Caco-2 (cell line): Measurements from ENCODE around the gene LAMB3. TPM values are rescaled to one million over a fixed set of nuclear protein-coding genes. Genes with fewer than 3 reads are reported as not detected.
A peak's percentile ranks its signal among the peaks of the same experiment; 100 is the strongest.

Experiments used
- BruUV-seq: library from RNA; stranded (reverse); fragments of 400-500 nt; replicated peaks from 2 replicates; lab custom pipeline; 2021; lab: Mats Ljungman, UMichigan
- CTCF ChIA-PET: fragments of 300-600 bp; sonication (Branson Sonifier 250); formaldehyde crosslinking; loops from one replicate; lab custom pipeline; 2022; ENCODE audit warnings: antibody characterized with exemption; lab: Charles Lee
- POLR2A ChIA-PET: fragments of 300-600 bp; sonication (Branson Sonifier 250); formaldehyde crosslinking; loops from one replicate; lab custom pipeline; 2022; ENCODE audit warnings: antibody characterized with exemption; lab: Charles Lee
- DNase-seq, 2 experiments: peaks; one replicate each; pipeline versions ENCODE4 v3.0.0 to v3.0.0-alpha.2; 2020 to 2022
- H3K27me3 ChIP-seq: replicated peaks from 2 replicates; pipeline ENCODE4 v1.6.0; 2011; ENCODE audit warnings: low read length; ENCODE audit not compliant: control insufficient read depth, insufficient read depth
- H3K36me3 ChIP-seq: 2 replicates; pipeline ENCODE4 v1.5.1; 2011; ENCODE audit warnings: low read length; ENCODE audit not compliant: control insufficient read depth, insufficient read depth
- H3K4me1 ChIP-seq: fragments of 250-450 bp; sonication (Bioruptor Pico); 2 replicates; pipeline ENCODE4 v1.5.1; 2020; ENCODE audit warnings: mild to moderate bottlenecking
- H3K4me3 ChIP-seq: 2 replicates; pipeline ENCODE4 v1.5.1; 2011; ENCODE audit warnings: low read depth, mild to moderate bottlenecking, control low read depth, low read length
- H3K9me3 ChIP-seq: fragments of 250-450 bp; sonication (Bioruptor Pico); 2 replicates; pipeline ENCODE4 v1.5.1; 2020; ENCODE audit warnings: mild to moderate bottlenecking, moderate library complexity
- H3K27ac Mint-ChIP-seq: one replicate; pipeline ENCODE4 v1.8.0; 2022; ENCODE audit warnings: mixed read lengths; ENCODE audit not compliant: unreplicated experiment
- H3K27me3 Mint-ChIP-seq: one replicate; pipeline ENCODE4 v1.8.0; 2022; ENCODE audit warnings: mixed read lengths; ENCODE audit not compliant: insufficient read depth, unreplicated experiment
- H3K36me3 Mint-ChIP-seq: one replicate; pipeline ENCODE4 v1.8.0; 2022; ENCODE audit warnings: mild to moderate bottlenecking, mixed read lengths; ENCODE audit not compliant: insufficient read depth, unreplicated experiment
- H3K4me1 Mint-ChIP-seq: one replicate; pipeline ENCODE4 v1.8.0; 2022; ENCODE audit warnings: low read depth, mixed read lengths; ENCODE audit not compliant: unreplicated experiment
- H3K4me3 Mint-ChIP-seq: one replicate; pipeline ENCODE4 v1.8.0; 2022; ENCODE audit warnings: mild to moderate bottlenecking, moderate library complexity, mixed read lengths; ENCODE audit not compliant: unreplicated experiment
- H3K9me3 Mint-ChIP-seq: one replicate; pipeline ENCODE4 v1.8.0; 2022; ENCODE audit warnings: mixed read lengths; ENCODE audit not compliant: unreplicated experiment
- intact Hi-C: fragments of 100-400 bp; cut with micrococcal nuclease; formaldehyde crosslinking; loops from one replicate; pipeline ENCODE4 v1.10.0; 2022; ENCODE audit not compliant: unreplicated experiment
- total RNA-seq: library from RNA; stranded (reverse); gene quantifications from 2 replicates; pipeline ENCODE4 v1.2.3, GENCODE V29; 2022
- TF ChIP-seq, protein P1 (sequence below), 2 experiments: fragments of 200-600 bp in 1 of 2; IDR thresholded peaks; 1 replicate in 1 of 2; 2 replicates in 1 of 2; pipeline versions ENCODE4 v1.5.1 to v1.8.0; 2011 to 2022; ENCODE audit warnings: antibody characterized with exemption in 1 of 2, control low read depth in 1 of 2, inconsistent platforms in 1 of 2, low read depth in 1 of 2, low read length in 1 of 2, mild to moderate bottlenecking in 1 of 2, moderate library complexity in 1 of 2; ENCODE audit not compliant: insufficient read depth in 1 of 2, severe bottlenecking in 1 of 2, unreplicated experiment in 1 of 2

LAMB3 gene
- total RNA-seq, 1 experiment from 2014 or later, result 125 TPM

DNA sequence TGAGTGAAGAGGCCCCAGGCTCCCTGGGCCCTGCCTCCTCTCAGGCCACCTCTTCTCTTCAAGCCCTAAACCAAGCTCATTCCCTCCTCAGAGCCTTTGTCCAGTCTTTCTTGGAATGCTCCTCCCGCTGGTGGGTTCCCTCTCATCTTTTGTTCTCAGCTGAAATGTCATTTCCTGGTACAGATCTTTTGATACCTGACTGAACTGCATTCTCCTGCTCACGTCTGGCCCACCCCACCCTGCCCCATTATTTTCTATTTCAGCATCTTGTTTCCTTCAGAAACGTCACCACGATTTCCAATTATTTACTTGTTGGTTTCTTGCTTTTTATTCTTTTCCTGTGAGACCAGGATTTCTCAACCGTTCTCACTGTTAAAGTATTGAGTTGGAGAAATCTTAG is 16.4 kb downstream of the LAMB3 start:
- Mint-ChIP-seq H3K4me1 (no peaks in the 10 kb centered on the region), H3K27ac (peak overlapping the region; percentile 55), H3K27me3 (no peaks in the 10 kb centered on the region), H3K4me3 (no peak overlapping the region), H3K9me3 (no peaks in the 10 kb centered on the region), H3K36me3 (peaks cover 80% of the 10 kb centered on the region)
- ChIA-PET CTCF (interaction anchor here (1.6 kb wide), 1 partner anchor 17 kb away, joined by 4 read pairs; the partner anchor contains the start of gene LAMB3), POLR2A (no interaction called here)
- no peaks in the 10 kb centered on the region for H3K9me3 ChIP-seq
- DNase-seq, result no peak
- no TSS peak for BruUV-seq
- peaks cover 14% of the 10 kb centered on the region for H3K36me3 ChIP-seq
- H3K4me3 ChIP-seq, result no peak overlapping the region
- intact Hi-C loops, result no loop called here
- TF ChIP-seq, protein P1, sequence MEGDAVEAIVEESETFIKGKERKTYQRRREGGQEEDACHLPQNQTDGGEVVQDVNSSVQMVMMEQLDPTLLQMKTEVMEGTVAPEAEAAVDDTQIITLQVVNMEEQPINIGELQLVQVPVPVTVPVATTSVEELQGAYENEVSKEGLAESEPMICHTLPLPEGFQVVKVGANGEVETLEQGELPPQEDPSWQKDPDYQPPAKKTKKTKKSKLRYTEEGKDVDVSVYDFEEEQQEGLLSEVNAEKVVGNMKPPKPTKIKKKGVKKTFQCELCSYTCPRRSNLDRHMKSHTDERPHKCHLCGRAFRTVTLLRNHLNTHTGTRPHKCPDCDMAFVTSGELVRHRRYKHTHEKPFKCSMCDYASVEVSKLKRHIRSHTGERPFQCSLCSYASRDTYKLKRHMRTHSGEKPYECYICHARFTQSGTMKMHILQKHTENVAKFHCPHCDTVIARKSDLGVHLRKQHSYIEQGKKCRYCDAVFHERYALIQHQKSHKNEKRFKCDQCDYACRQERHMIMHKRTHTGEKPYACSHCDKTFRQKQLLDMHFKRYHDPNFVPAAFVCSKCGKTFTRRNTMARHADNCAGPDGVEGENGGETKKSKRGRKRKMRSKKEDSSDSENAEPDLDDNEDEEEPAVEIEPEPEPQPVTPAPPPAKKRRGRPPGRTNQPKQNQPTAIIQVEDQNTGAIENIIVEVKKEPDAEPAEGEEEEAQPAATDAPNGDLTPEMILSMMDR (IDR thresholded peaks at IDR 0.05; ENCODE audit: insufficient read depth in 1 of 2, low read depth in 1 of 2, low read length in 1 of 2, severe bottlenecking in 1 of 2, unreplicated experiment in 1 of 2), result no peak
- no peaks in the 10 kb centered on the region for H3K4me1 ChIP-seq
- H3K27me3 ChIP-seq, result no peaks in the 10 kb centered on the region

GRCh38 chr1:209634005-209634737 is 18.1 kb downstream of the LAMB3 start:
- Mint-ChIP-seq H3K27ac (no peak overlapping the region), H3K4me1 (no peaks in the 10 kb centered on the region), H3K4me3 (no peak overlapping the region), H3K9me3 (no peaks in the 10 kb centered on the region), H3K27me3 (no peaks in the 10 kb centered on the region), H3K36me3 (peaks cover 79% of the 10 kb centered on the region)
- H3K4me1 ChIP-seq, result no peaks in the 10 kb centered on the region
- intact Hi-C loops, result no loop called here
- CTCF ChIA-PET, result no interaction called here
- no TSS peak for BruUV-seq
- no peak for DNase-seq
- POLR2A ChIA-PET, result no interaction called here
- no peaks in the 10 kb centered on the region for H3K27me3 ChIP-seq
- no peak overlapping the region for H3K4me3 ChIP-seq
- peaks cover 13% of the 10 kb centered on the region for H3K36me3 ChIP-seq
- no peaks in the 10 kb centered on the region for H3K9me3 ChIP-seq
- TF ChIP-seq, protein P1 (IDR thresholded peaks at IDR 0.05; ENCODE audit: insufficient read depth in 1 of 2, low read depth in 1 of 2, low read length in 1 of 2, severe bottlenecking in 1 of 2, unreplicated experiment in 1 of 2), result no peak

GRCh38 chr1:209633335-209633997 is 18.8 kb downstream of the LAMB3 start:
- Mint-ChIP-seq H3K4me1 (no peaks in the 10 kb centered on the region), H3K27me3 (no peaks in the 10 kb centered on the region), H3K36me3 (peaks cover 85% of the 10 kb centered on the region), H3K27ac (no peak overlapping the region), H3K4me3 (no peak overlapping the region), H3K9me3 (no peaks in the 10 kb centered on the region)
- DNase-seq, result no peak
- BruUV-seq, result no TSS peak
- peaks cover 13% of the 10 kb centered on the region for H3K36me3 ChIP-seq
- no peaks in the 10 kb centered on the region for H3K27me3 ChIP-seq
- H3K4me3 ChIP-seq, result no peak overlapping the region
- TF ChIP-seq, protein P1 (IDR thresholded peaks at IDR 0.05; ENCODE audit: insufficient read depth in 1 of 2, low read depth in 1 of 2, low read length in 1 of 2, severe bottlenecking in 1 of 2, unreplicated experiment in 1 of 2), result no peak
- no peaks in the 10 kb centered on the region for H3K4me1 ChIP-seq
- intact Hi-C loops, result no loop called here
- CTCF ChIA-PET, result no interaction called here
- no peaks in the 10 kb centered on the region for H3K9me3 ChIP-seq
- POLR2A ChIA-PET, result no interaction called here
